SU-DHL-6 (cell line): ENCODE results near the gene RMND1.
"Not testable (repeated sequence)": the region's sequence is repeated elsewhere in the genome, so short reads cannot be mapped to it uniquely, and the experiment has no call there.

Experiments
- H2AFZ ChIP-seq: fragments of 200-600 bp; sonication (generic); 2 replicates; pipeline ENCODE4 v1.6.1; 2014; ENCODE audit warnings: low read depth, mild to moderate bottlenecking, moderate library complexity, mixed read lengths, antibody characterized with exemption, low read length; ENCODE audit not compliant: severe bottlenecking
- H3F3A ChIP-seq: fragments of 200-600 bp; shearing (Covaris generic); 2 replicates; pipeline ENCODE4 v1.6.0; 2016; ENCODE audit warnings: antibody characterized with exemption, mild to moderate bottlenecking; ENCODE audit not compliant: insufficient read depth
- H3K27ac ChIP-seq: fragments of 200-600 bp; sonication (generic); 2 replicates; pipeline ENCODE4 v1.5.1; 2016; ENCODE audit warnings: low read depth, mild to moderate bottlenecking, low read length, moderate library complexity, mixed read lengths
- H3K27me3 ChIP-seq: fragments of 200-600 bp; sonication (generic), shearing (Covaris generic); 2 replicates; pipeline ENCODE4 v1.6.0; 2014; ENCODE audit warnings: mild to moderate bottlenecking, low read length
- H3K36me3 ChIP-seq: fragments of 200-600 bp; sonication (generic); 2 replicates; pipeline ENCODE4 v1.6.1; 2014; ENCODE audit warnings: mild to moderate bottlenecking, low read length, mixed read lengths
- H3K4me2 ChIP-seq: fragments of 300-600, 200-600 bp; shearing (Covaris generic), sonication (generic); 2 replicates; pipeline ENCODE4 v1.6.0; 2014; ENCODE audit warnings: low read length, low read depth, mild to moderate bottlenecking; ENCODE audit not compliant: poor library complexity, severe bottlenecking
- H3K4me3 ChIP-seq: fragments of 200-600 bp; sonication (generic); 2 replicates; pipeline ENCODE4 v1.5.1; 2014; ENCODE audit warnings: antibody characterized with exemption, low read length, mild to moderate bottlenecking, mixed read lengths; ENCODE audit not compliant: insufficient read depth, poor library complexity, severe bottlenecking
- H3K79me2 ChIP-seq: fragments of 200-600 bp; sonication (generic); 2 replicates; pipeline ENCODE4 v1.6.1; 2014; ENCODE audit warnings: mild to moderate bottlenecking, low read length, moderate library complexity; ENCODE audit not compliant: insufficient read depth
- H3K9ac ChIP-seq: fragments of 200-600 bp; sonication (generic); 2 replicates; pipeline ENCODE4 v1.7.0; 2014; ENCODE audit warnings: mild to moderate bottlenecking, low read length
- H3K9me2 ChIP-seq: fragments of 200-600 bp; sonication (generic); replicated peaks from 2 replicates; pipeline ENCODE4 v1.6.1; 2014; ENCODE audit warnings: low read length; ENCODE audit not compliant: insufficient read depth
- H3K9me3 ChIP-seq: fragments of 200-600 bp; sonication (generic); 2 replicates; pipeline ENCODE4 v1.6.1; 2014; ENCODE audit warnings: low read length, mixed read lengths; ENCODE audit not compliant: insufficient read depth
- H4K20me1 ChIP-seq: fragments of 200-600 bp; sonication (generic); 2 replicates; pipeline ENCODE4 v1.6.1; 2014; ENCODE audit warnings: low read depth, mild to moderate bottlenecking, antibody characterized with exemption, low read length, moderate library complexity, mixed read lengths
- CTCF ChIP-seq: fragments of 200-600 bp; sonication (generic); IDR thresholded peaks from one replicate; pipeline ENCODE4 v1.5.1; 2017; ENCODE audit warnings: antibody characterized with exemption, mild to moderate bottlenecking, low read length, moderate library complexity; ENCODE audit not compliant: insufficient read depth, poor library complexity, severe bottlenecking
- EZH2phosphoT487 ChIP-seq: fragments of 200-600 bp; sonication (generic), shearing (Covaris generic); conservative IDR thresholded peaks from 2 replicates; pipeline ENCODE4 v1.6.1; 2018; ENCODE audit warnings: mild to moderate bottlenecking, antibody characterized with exemption, low read length, moderate library complexity, mixed read lengths

The RMND1 gene

GRCh38 chr6:151475653-151476523, 24.0 kb upstream of the RMND1 start:
- H3K27ac ChIP-seq, result no peak overlapping the region
- H3K9ac ChIP-seq, result no peak overlapping the region
- peak overlapping the region; percentile 21 for H3K4me2 ChIP-seq

GRCh38 chr6:151464702-151465101, 12.8 kb upstream of the RMND1 start:
- no peak for TF ChIP-seq EZH2phosphoT487
- TF ChIP-seq CTCF, result no peak
- no peak overlapping the region for H3K9ac ChIP-seq
- H3K4me2 ChIP-seq, result no peak overlapping the region
- no peaks in the 10 kb centered on the region for H4K20me1 ChIP-seq
- 0 out of 2 replicates have a peak, but pooled peaks cover 5% of the 10 kb centered on the region for H3F3A ChIP-seq
- H3K79me2 ChIP-seq, result peaks cover 9% of the 10 kb centered on the region
- no peaks in the 10 kb centered on the region for H3K27me3 ChIP-seq
- H3K36me3 ChIP-seq, result peaks cover 15% of the 10 kb centered on the region; the same call in 1 of the 2 replicates
- no peaks in the 10 kb centered on the region for H3K9me2 ChIP-seq
- no peak overlapping the region for H3K27ac ChIP-seq
- H2AFZ ChIP-seq, result no peak overlapping the region
- H3K4me3 ChIP-seq, result no peak overlapping the region
- H3K9me3 ChIP-seq, result no peaks in the 10 kb centered on the region

More at GRCh38 chr6:151475653-151476523, 24.0 kb upstream of the RMND1 start:
- TF ChIP-seq CTCF, result peak; percentile 71
- TF ChIP-seq EZH2phosphoT487, result no peak
- Histone ChIP-seq H3K4me3 (no peak overlapping the region), H4K20me1 (no peaks in the 10 kb centered on the region), H3K9me3 (no peaks in the 10 kb centered on the region), H3F3A (no peaks in the 10 kb centered on the region), H3K79me2 (no peaks in the 10 kb centered on the region), H3K9me2 (no peaks in the 10 kb centered on the region), H3K36me3 (no peaks in the 10 kb centered on the region), H2AFZ (peak overlapping the region; percentile 8), H3K27me3 (no peaks in the 10 kb centered on the region)

- Histone ChIP-seq H3K79me2 (peaks cover 19% of the 10 kb centered on the region), H2AFZ (no peak overlapping the region), H3K27ac (no peak overlapping the region), H3K9me3 (no peaks in the 10 kb centered on the region), H3K9ac (no peak overlapping the region), H3K4me2 (no peak overlapping the region), H3K36me3 (peaks cover 22% of the 10 kb centered on the region; the same call in 1 of the 2 replicates), H3K9me2 (no peaks in the 10 kb centered on the region), H3K27me3 (no peaks in the 10 kb centered on the region), H3F3A (no peaks in the 10 kb centered on the region), H4K20me1 (no peaks in the 10 kb centered on the region), H3K4me3 (no peak overlapping the region)
- TF ChIP-seq CTCF (no peak), EZH2phosphoT487 (no peak)
Measured at GRCh38 chr6:151461673-151462072, 9.7 kb upstream of the RMND1 start.

GRCh38 chr6:151455751-151456398, 3.9 kb upstream of the RMND1 start:
- not testable (repeated sequence) for H3K27ac ChIP-seq

More at GRCh38 chr6:151455751-151456398, 3.9 kb upstream of the RMND1 start:
- not testable (repeated sequence) for H3F3A ChIP-seq, H3K36me3 ChIP-seq, H3K4me2 ChIP-seq, H3K9me2 ChIP-seq, H3K27me3 ChIP-seq, H2AFZ ChIP-seq, H4K20me1 ChIP-seq, H3K9me3 ChIP-seq, H3K9ac ChIP-seq, H3K4me3 ChIP-seq
- peaks cover 48% of the 10 kb centered on the region for H3K79me2 ChIP-seq
